Stimulated activated CD8-positive, alpha-beta memory T cell treated with anti-CD3 and anti-CD28 coated beads, Interleukin-2, amount 100 ng/mL, for 1 hour (primary cell): ENCODE measurements around the gene SMAD3.
"Not testable (repeated sequence)": the region's sequence is repeated elsewhere in the genome, so short reads cannot be mapped to it uniquely, and the experiment has no call there.

Experiments
- DNase-seq, 2 donors: peaks; one replicate each; pipeline ENCODE4 v3.0.0-alpha.2; 2020; ENCODE audit warnings: low read depth in 2 of 2

The SMAD3 gene

GRCh38 chr15:67142092-67142766, 76.8 kb downstream of the SMAD3 start:
- no peak for DNase-seq

GRCh38 chr15:67142767-67143100, 77.3 kb downstream of the SMAD3 start:
- no peak for DNase-seq

GRCh38 chr15:67143646-67144045, 78.2 kb downstream of the SMAD3 start:
- DNase-seq = no peak

- no peak for DNase-seq
Measured at GRCh38 chr15:67144609-67145311, 79.4 kb downstream of the SMAD3 start.

- no peak for DNase-seq
Measured at GRCh38 chr15:67145312-67145610, 79.9 kb downstream of the SMAD3 start.

- no peak for DNase-seq
Measured at GRCh38 chr15:67145710-67146109, 80.3 kb downstream of the SMAD3 start.

- no peak for DNase-seq
Measured at GRCh38 chr15:67146234-67146633, 80.8 kb downstream of the SMAD3 start.

- no peak for DNase-seq
Measured at GRCh38 chr15:67146875-67147381, 81.5 kb downstream of the SMAD3 start.

- no peak for DNase-seq
Measured at GRCh38 chr15:67147396-67147949, 82.1 kb downstream of the SMAD3 start.

- no peak for DNase-seq
Measured at GRCh38 chr15:67148196-67148701, 82.8 kb downstream of the SMAD3 start.

GRCh38 chr15:67149068-67149772, 83.8 kb downstream of the SMAD3 start:
- no peak for DNase-seq

- DNase-seq = no peak
Measured at GRCh38 chr15:67149773-67150022, 84.3 kb downstream of the SMAD3 start.

- DNase-seq = no peak
Measured at GRCh38 chr15:67150023-67150860, 84.8 kb downstream of the SMAD3 start.

GRCh38 chr15:67152429-67152828, 87.0 kb downstream of the SMAD3 start:
- DNase-seq = no peak

- DNase-seq = not testable (repeated sequence)
Measured at GRCh38 chr15:67153044-67153443, 87.6 kb downstream of the SMAD3 start.

GRCh38 chr15:67154249-67154648, 88.8 kb downstream of the SMAD3 start:
- no peak for DNase-seq

GRCh38 chr15:67156426-67156825, 91.0 kb downstream of the SMAD3 start:
- DNase-seq = no peak

GRCh38 chr15:67156834-67157233, 91.4 kb downstream of the SMAD3 start:
- DNase-seq = no peak

GRCh38 chr15:67157521-67158252, 92.3 kb downstream of the SMAD3 start:
- no peak for DNase-seq

GRCh38 chr15:67158367-67158766, 93.0 kb downstream of the SMAD3 start:
- no peak for DNase-seq

- DNase-seq = no peak
Measured at GRCh38 chr15:67161412-67161811, 96.0 kb downstream of the SMAD3 start.
